Esophagus muscularis mucosa (tissue), 4 donors: Measurements from ENCODE around the gene CYBA. TPM values are rescaled to one million over a fixed set of nuclear protein-coding genes. Genes with fewer than 3 reads are reported as not detected.
A peak's percentile ranks its signal among the peaks of the same experiment; 100 is the strongest.

ENCODE experiments used
- DNase-seq: peaks from one replicate; pipeline ENCODE4 v3.0.0-alpha.2; 2017; ENCODE audit errors: extremely low spot score
- H3K27ac ChIP-seq, 4 donors: fragments of 200-600 bp; sonication (generic); replicated peaks in 1 of 4; 1 replicate in 3 of 4; 2 replicates in 1 of 4; pipeline ENCODE4 v1.5.1; 2016 to 2019; ENCODE audit warnings: mild to moderate bottlenecking in 1 of 4
- H3K27me3 ChIP-seq, 4 donors: fragments of 200-600 bp; sonication (generic); one replicate each; pipeline versions ENCODE4 v1.5.1 to v1.6.0; 2016 to 2019
- H3K36me3 ChIP-seq, 4 donors: fragments of 200-600 bp; sonication (generic); one replicate each; pipeline ENCODE4 v1.5.1; 2016 to 2019
- H3K4me1 ChIP-seq, 4 donors: fragments of 200-600 bp; sonication (generic); one replicate each; pipeline ENCODE4 v1.5.1; 2016 to 2019
- H3K4me3 ChIP-seq, 4 donors: fragments of 200-600 bp; sonication (generic); 1 replicate in 2 of 4; 2 replicates in 2 of 4; pipeline ENCODE4 v1.5.1; 2016 to 2019; ENCODE audit warnings: mild to moderate bottlenecking in 4 of 4, moderate library complexity in 1 of 4
- H3K9me3 ChIP-seq, 4 donors: fragments of 200-600 bp; sonication (generic); 1 replicate in 3 of 4; 2 replicates in 1 of 4; pipeline ENCODE4 v1.5.1; 2016 to 2019
- EP300 ChIP-seq: sonication (generic); formaldehyde crosslinking; IDR thresholded peaks from one replicate; pipeline ENCODE4 v1.6.1; 2017; ENCODE audit warnings: antibody characterized with exemption
- POLR2A ChIP-seq: fragments of 450-650 bp; IDR thresholded peaks from one replicate; pipeline ENCODE4 v1.6.1; 2017; ENCODE audit warnings: antibody characterized with exemption, moderate library complexity, mild to moderate bottlenecking, low read depth
- POLR2AphosphoS5 ChIP-seq, 2 donors: sonication (generic); formaldehyde crosslinking; IDR thresholded peaks; one replicate each; pipeline ENCODE4 v1.6.1; 2017; ENCODE audit warnings: antibody characterized with exemption in 2 of 2
- WGBS: methylation state at CpG from one replicate; pipeline ENCODE4 v1.1.5; 2018; 5-methylcytosine and 5-hydroxymethylcytosine counted together
- intact Hi-C: fragments of 100-400 bp; cut with DNase I; formaldehyde crosslinking; loops from one replicate; pipeline ENCODE4 v1.15.1; 2023
- total RNA-seq, 4 donors: library from RNA; depleted of rRNA; stranded (reverse); fragments of >200 nt; gene quantifications; one replicate each; pipeline versions ENCODE4 v1.1.0 to v1.2.1, GENCODE V29; 2016
- TF ChIP-seq, protein P1 (sequence below), 3 experiments: fragments of 200-600 bp in 2 of 3; fragments of 450-650 bp in 1 of 3; sonication (generic) in 2 of 3; IDR thresholded peaks; one replicate each; pipeline ENCODE4 v1.5.1; 2017 to 2019; ENCODE audit warnings: antibody characterized with exemption in 3 of 3, mild to moderate bottlenecking in 2 of 3, moderate library complexity in 1 of 3

Gene CYBA
- total RNA-seq, 4 donors from 2014 or later = 46.5 to 156 (median 99.2) TPM

DNA sequence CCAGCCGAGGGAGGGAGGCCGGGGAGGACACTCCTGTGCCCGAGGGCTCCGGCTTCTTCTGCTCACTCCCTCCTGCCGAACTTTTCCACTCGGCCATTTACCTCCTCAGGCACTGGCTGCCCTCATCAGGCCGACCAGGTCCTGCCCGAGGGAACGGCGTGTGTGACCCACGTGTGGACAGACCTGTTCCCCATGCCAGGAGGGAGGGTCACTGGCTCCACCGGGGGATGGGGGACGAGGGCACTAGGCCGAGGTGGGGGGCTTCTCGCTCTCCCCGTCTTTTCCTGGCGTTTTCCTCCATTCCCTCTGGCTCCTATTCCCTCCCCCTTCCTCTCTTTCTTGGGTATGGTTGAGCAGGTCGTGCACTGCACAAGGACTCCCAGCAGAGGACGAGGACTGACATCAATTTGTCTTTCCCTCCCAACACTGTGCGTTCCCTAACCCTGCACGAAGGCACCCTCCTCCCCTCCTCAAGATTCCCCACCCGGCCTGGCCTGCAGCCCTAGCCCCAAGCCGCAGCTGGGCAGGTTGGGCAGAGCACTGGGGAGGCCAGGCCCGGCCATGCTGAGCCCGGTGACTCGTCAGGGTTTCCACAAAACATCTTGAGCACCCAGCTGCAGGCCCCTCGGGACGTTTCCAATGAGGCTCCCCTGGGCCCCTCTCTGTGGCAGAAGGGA lies 15.7 kb downstream of the CYBA start:
- Histone ChIP-seq H3K4me3 (peak overlapping the region; percentile 47 to 56 (median 50)), H3K9me3 (no peaks in the 10 kb centered on the region), H3K27ac (peak overlapping the region in 1 of 4 donors; percentile 42), H3K4me1 (peaks cover 13 to 35% (median 18%) of the 10 kb centered on the region in 4 donors), H3K36me3 (peaks cover 25 to 36% (median 27%) of the 10 kb centered on the region in 4 donors), H3K27me3 (peaks cover 0 to 70% (median 19%) of the 10 kb centered on the region in 4 donors)
- intact Hi-C loops = no loop called here
- no peak for DNase-seq
- 51% methylated on average over 18 of the region's 28 CpGs for WGBS
- TF ChIP-seq POLR2A = no peak
- no peak for TF ChIP-seq EP300
- TF ChIP-seq, protein P1, sequence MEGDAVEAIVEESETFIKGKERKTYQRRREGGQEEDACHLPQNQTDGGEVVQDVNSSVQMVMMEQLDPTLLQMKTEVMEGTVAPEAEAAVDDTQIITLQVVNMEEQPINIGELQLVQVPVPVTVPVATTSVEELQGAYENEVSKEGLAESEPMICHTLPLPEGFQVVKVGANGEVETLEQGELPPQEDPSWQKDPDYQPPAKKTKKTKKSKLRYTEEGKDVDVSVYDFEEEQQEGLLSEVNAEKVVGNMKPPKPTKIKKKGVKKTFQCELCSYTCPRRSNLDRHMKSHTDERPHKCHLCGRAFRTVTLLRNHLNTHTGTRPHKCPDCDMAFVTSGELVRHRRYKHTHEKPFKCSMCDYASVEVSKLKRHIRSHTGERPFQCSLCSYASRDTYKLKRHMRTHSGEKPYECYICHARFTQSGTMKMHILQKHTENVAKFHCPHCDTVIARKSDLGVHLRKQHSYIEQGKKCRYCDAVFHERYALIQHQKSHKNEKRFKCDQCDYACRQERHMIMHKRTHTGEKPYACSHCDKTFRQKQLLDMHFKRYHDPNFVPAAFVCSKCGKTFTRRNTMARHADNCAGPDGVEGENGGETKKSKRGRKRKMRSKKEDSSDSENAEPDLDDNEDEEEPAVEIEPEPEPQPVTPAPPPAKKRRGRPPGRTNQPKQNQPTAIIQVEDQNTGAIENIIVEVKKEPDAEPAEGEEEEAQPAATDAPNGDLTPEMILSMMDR (IDR thresholded peaks at IDR 0.05) = no peak
- TF ChIP-seq POLR2AphosphoS5 (IDR thresholded peaks at IDR 0.05) = no peak

DNA sequence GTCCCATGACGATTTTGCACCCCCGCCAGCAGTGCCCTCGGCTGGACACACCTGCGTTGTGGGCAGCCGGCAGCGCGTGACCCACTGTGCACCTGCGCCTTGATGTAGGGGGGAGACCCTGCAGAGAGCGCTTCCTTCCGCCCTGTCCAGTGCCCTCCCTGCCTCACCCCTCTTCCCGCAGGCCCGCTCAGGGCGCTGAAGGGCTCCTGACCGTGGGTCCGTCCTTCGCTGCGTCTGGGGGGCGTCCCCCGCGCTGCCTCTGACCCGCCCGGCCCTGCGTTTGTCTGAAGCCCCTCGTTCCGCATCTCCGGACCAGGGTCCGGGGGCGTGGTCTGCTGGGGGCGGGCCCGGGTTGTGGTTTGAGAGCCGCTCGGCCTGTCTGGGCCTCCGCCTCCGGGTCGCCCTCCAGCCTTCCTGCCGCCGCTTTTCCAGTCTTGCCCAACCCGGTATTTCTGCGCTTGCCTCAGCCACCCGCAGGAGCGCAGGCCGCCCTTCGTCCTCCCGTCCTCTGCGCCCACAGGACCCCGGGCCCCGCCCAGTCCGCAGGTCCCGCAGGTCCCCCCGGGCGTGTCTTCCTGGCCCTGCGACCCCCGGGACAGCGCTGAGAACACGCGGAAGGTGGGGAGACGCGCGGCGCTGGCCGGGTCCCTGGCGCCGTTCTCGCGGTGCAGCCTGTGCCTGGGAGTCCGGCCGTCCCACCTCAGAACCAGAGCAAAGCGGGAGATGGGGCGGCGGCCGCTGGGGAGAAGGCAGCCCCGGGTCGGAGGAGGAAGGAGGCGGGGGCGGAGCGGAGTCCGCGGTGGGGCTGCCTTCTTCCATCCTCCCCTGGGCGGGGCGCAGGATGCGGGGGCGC lies 16.5 kb downstream of the CYBA start:
- TF ChIP-seq EP300 (no peak), POLR2AphosphoS5 (IDR thresholded peaks at IDR 0.05) (no peak), POLR2A (no peak)
- TF ChIP-seq, protein P1 (IDR thresholded peaks at IDR 0.05) = no peak
- peak overlapping the region; percentile 47 to 56 (median 50) for H3K4me3 ChIP-seq
- H3K9me3 ChIP-seq = no peaks in the 10 kb centered on the region
- intact Hi-C loops = no loop called here
- peaks cover 33 to 44% (median 35%) of the 10 kb centered on the region in 4 donors for H3K36me3 ChIP-seq
- peaks cover 13 to 28% (median 18%) of the 10 kb centered on the region in 4 donors for H3K4me1 ChIP-seq
- no peak for DNase-seq
- 4% methylated on average over 23 of the region's 82 CpGs for WGBS
- H3K27ac ChIP-seq = peak overlapping the region in 1 of 4 donors; percentile 42
- peaks cover 0 to 63% (median 14%) of the 10 kb centered on the region in 4 donors for H3K27me3 ChIP-seq

DNA sequence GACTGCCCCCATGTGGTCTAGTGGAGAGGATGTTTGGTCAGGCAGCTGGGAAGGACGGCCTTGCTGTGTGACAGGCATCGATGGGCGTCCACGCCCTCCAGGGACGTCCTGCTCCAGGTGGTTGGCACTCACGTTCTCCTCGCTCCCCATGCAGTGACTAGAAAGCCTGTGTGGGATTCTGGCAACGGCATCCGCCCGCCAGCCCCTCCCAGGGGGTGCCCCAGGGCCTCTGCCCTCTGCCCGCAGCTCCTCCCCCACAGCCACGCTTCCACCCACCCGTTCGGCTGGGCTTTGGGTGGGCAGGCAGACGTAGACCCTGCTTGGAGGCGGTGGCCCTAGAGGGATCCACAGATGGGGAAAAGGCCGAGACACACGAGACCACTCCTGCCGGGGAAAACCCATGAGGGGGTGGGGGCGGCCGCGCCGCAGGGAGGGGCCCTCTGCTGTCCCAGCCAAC lies 17.1 kb downstream of the CYBA start:
- DNase-seq = no peak
- no peak overlapping the region for H3K27ac ChIP-seq
- peak overlapping the region; percentile 47 to 56 (median 50) for H3K4me3 ChIP-seq
- WGBS = no CpG with 5 or more reads among the region's 23 CpGs
- TF ChIP-seq, protein P1 (IDR thresholded peaks at IDR 0.05) = peak in 1 of 3 experiments; percentile 6
- TF ChIP-seq EP300 = no peak
- intact Hi-C loops = no loop called here
- peaks cover 15 to 22% (median 18%) of the 10 kb centered on the region in 4 donors for H3K4me1 ChIP-seq
- H3K36me3 ChIP-seq = peaks cover 36 to 50% (median 41%) of the 10 kb centered on the region in 4 donors
- peaks cover 0 to 56% (median 8%) of the 10 kb centered on the region in 4 donors for H3K27me3 ChIP-seq
- H3K9me3 ChIP-seq = no peaks in the 10 kb centered on the region

DNA sequence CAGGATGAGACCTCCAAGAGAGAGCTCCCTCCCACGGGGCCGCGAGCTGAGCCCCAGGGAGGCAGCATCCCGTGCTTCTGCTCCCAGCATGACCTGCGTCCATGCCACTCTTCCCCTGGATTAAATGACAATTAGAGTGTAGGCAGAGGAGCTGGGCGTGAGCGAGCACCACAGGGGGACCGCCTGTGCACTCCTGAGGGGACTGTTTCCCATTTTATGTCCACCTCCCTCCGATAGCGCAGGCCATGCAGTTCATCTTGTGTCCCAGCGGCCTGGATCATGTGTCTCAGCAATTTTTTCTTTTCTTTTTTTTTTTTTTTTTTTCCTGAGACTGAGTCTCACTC lies 18.3 kb downstream of the CYBA start:
- no peaks in the 10 kb centered on the region for H3K9me3 ChIP-seq
- peaks cover 17 to 23% (median 20%) of the 10 kb centered on the region in 4 donors for H3K4me1 ChIP-seq
- H3K27me3 ChIP-seq = peaks cover 0 to 45% (median 0%) of the 10 kb centered on the region in 4 donors
- WGBS = 97% methylated on average over 7 of the region's 11 CpGs
- TF ChIP-seq POLR2A (no peak), EP300 (no peak), POLR2AphosphoS5 (IDR thresholded peaks at IDR 0.05) (no peak)
- TF ChIP-seq, protein P1 (IDR thresholded peaks at IDR 0.05) = no peak
- DNase-seq = no peak
- peaks cover 47 to 62% (median 53%) of the 10 kb centered on the region in 4 donors for H3K36me3 ChIP-seq
- no peak overlapping the region for H3K4me3 ChIP-seq
- H3K27ac ChIP-seq = no peak overlapping the region
- intact Hi-C loops = no loop called here
